ENCODE measurements around the gene PRR5.
"Not testable (repeated sequence)": the region's sequence is repeated elsewhere in the genome, so short reads cannot be mapped to it uniquely, and the experiment has no call there.

The PRR5 gene

GRCh38 chr22:44740307-44740706 is 38.3 kb downstream of the PRR5 start:
- no peak overlapping the region for H3K9ac ChIP-seq (ENCODE audit: low read depth, low read length)
- no peaks in the 10 kb centered on the region for H3K9me3 ChIP-seq (replicated peaks; ENCODE audit: low read length)
- H3K36me3 ChIP-seq (ENCODE audit: insufficient read depth, low read length), result no peaks in the 10 kb centered on the region
- peaks cover 26% of the 10 kb centered on the region for H3K27me3 ChIP-seq (ENCODE audit: control insufficient read depth, insufficient read depth, low read length)
- H3K4me2 ChIP-seq (ENCODE audit: low read length), result no peak overlapping the region
- H3K4me1 ChIP-seq (ENCODE audit: control insufficient read depth, insufficient read depth, low read length), result no peaks in the 10 kb centered on the region
- H3K4me3 ChIP-seq (ENCODE audit: low read length), result no peak overlapping the region

GRCh38 chr22:44741929-44742328 is 39.9 kb downstream of the PRR5 start:
- H3K4me3 ChIP-seq (ENCODE audit: low read length), result no peak overlapping the region
- no peak overlapping the region for H3K4me2 ChIP-seq (ENCODE audit: low read length)
- peaks cover 39% of the 10 kb centered on the region for H3K27me3 ChIP-seq (ENCODE audit: control insufficient read depth, insufficient read depth, low read length)
- no peaks in the 10 kb centered on the region for H3K4me1 ChIP-seq (ENCODE audit: control insufficient read depth, insufficient read depth, low read length)
- no peak overlapping the region for H3K9ac ChIP-seq (ENCODE audit: low read depth, low read length)
- no peaks in the 10 kb centered on the region for H3K36me3 ChIP-seq (ENCODE audit: insufficient read depth, low read length)
- H3K9me3 ChIP-seq (replicated peaks; ENCODE audit: low read length), result no peaks in the 10 kb centered on the region

GRCh38 chr22:44743247-44743646 is 41.2 kb downstream of the PRR5 start:
- H3K9ac ChIP-seq (ENCODE audit: low read depth, low read length), result no peak overlapping the region
- no peaks in the 10 kb centered on the region for H3K36me3 ChIP-seq (ENCODE audit: insufficient read depth, low read length)
- no peak overlapping the region for H3K4me3 ChIP-seq (ENCODE audit: low read length)
- H3K27me3 ChIP-seq (ENCODE audit: control insufficient read depth, insufficient read depth, low read length), result peaks cover 34% of the 10 kb centered on the region
- H3K4me2 ChIP-seq (ENCODE audit: low read length), result no peak overlapping the region
- H3K4me1 ChIP-seq (ENCODE audit: control insufficient read depth, insufficient read depth, low read length), result no peaks in the 10 kb centered on the region
- no peaks in the 10 kb centered on the region for H3K9me3 ChIP-seq (replicated peaks; ENCODE audit: low read length)

GRCh38 chr22:44743804-44744211 is 41.8 kb downstream of the PRR5 start:
- Histone ChIP-seq H3K4me1 (ENCODE audit: control insufficient read depth, insufficient read depth, low read length) (no peaks in the 10 kb centered on the region), H3K4me3 (ENCODE audit: low read length) (no peak overlapping the region), H3K36me3 (ENCODE audit: insufficient read depth, low read length) (no peaks in the 10 kb centered on the region), H3K4me2 (ENCODE audit: low read length) (no peak overlapping the region), H3K27me3 (ENCODE audit: control insufficient read depth, insufficient read depth, low read length) (peaks cover 33% of the 10 kb centered on the region), H3K9ac (ENCODE audit: low read depth, low read length) (no peak overlapping the region), H3K9me3 (replicated peaks; ENCODE audit: low read length) (no peaks in the 10 kb centered on the region)

- H3K4me3 ChIP-seq (ENCODE audit: low read length), result no peak overlapping the region
- H3K4me2 ChIP-seq (ENCODE audit: low read length), result no peak overlapping the region
- H3K36me3 ChIP-seq (ENCODE audit: insufficient read depth, low read length), result no peaks in the 10 kb centered on the region
- H3K9ac ChIP-seq (ENCODE audit: low read depth, low read length), result no peak overlapping the region
- peaks cover 35% of the 10 kb centered on the region for H3K27me3 ChIP-seq (ENCODE audit: control insufficient read depth, insufficient read depth, low read length)
- no peaks in the 10 kb centered on the region for H3K4me1 ChIP-seq (ENCODE audit: control insufficient read depth, insufficient read depth, low read length)
- no peaks in the 10 kb centered on the region for H3K9me3 ChIP-seq (replicated peaks; ENCODE audit: low read length)
Observed at GRCh38 chr22:44745853-44746789, 44.1 kb downstream of the PRR5 start.

GRCh38 chr22:44747784-44748127 is 45.8 kb downstream of the PRR5 start:
- peaks cover 39% of the 10 kb centered on the region for H3K27me3 ChIP-seq (ENCODE audit: control insufficient read depth, insufficient read depth, low read length)
- H3K4me1 ChIP-seq (ENCODE audit: control insufficient read depth, insufficient read depth, low read length); H3K4me2 ChIP-seq (ENCODE audit: low read length); H3K36me3 ChIP-seq (ENCODE audit: insufficient read depth, low read length); H3K4me3 ChIP-seq (ENCODE audit: low read length); H3K9me3 ChIP-seq (replicated peaks; ENCODE audit: low read length); H3K9ac ChIP-seq (ENCODE audit: low read depth, low read length): not testable (repeated sequence)

GRCh38 chr22:44748524-44748923 is 46.5 kb downstream of the PRR5 start:
- no peak overlapping the region for H3K4me3 ChIP-seq (ENCODE audit: low read length)
- H3K9me3 ChIP-seq (replicated peaks; ENCODE audit: low read length), result no peaks in the 10 kb centered on the region

GRCh38 chr22:44750481-44750880 is 48.5 kb downstream of the PRR5 start:
- no peak overlapping the region for H3K4me2 ChIP-seq (ENCODE audit: low read length)
- H3K27me3 ChIP-seq (ENCODE audit: control insufficient read depth, insufficient read depth, low read length), result peaks cover 47% of the 10 kb centered on the region
- H3K9me3 ChIP-seq (replicated peaks; ENCODE audit: low read length), result no peaks in the 10 kb centered on the region
- no peaks in the 10 kb centered on the region for H3K4me1 ChIP-seq (ENCODE audit: control insufficient read depth, insufficient read depth, low read length)
- no peak overlapping the region for H3K4me3 ChIP-seq (ENCODE audit: low read length)
- H3K36me3 ChIP-seq (ENCODE audit: insufficient read depth, low read length), result no peaks in the 10 kb centered on the region
- no peak overlapping the region for H3K9ac ChIP-seq (ENCODE audit: low read depth, low read length)

More at GRCh38 chr22:44748524-44748923, 46.5 kb downstream of the PRR5 start:
- H3K36me3 ChIP-seq (ENCODE audit: insufficient read depth, low read length), result no peaks in the 10 kb centered on the region
- no peak overlapping the region for H3K4me2 ChIP-seq (ENCODE audit: low read length)
- no peaks in the 10 kb centered on the region for H3K4me1 ChIP-seq (ENCODE audit: control insufficient read depth, insufficient read depth, low read length)
- peaks cover 41% of the 10 kb centered on the region for H3K27me3 ChIP-seq (ENCODE audit: control insufficient read depth, insufficient read depth, low read length)
- H3K9ac ChIP-seq (ENCODE audit: low read depth, low read length), result no peak overlapping the region

- no peaks in the 10 kb centered on the region for H3K9me3 ChIP-seq (replicated peaks; ENCODE audit: low read length)
- no peaks in the 10 kb centered on the region for H3K4me1 ChIP-seq (ENCODE audit: control insufficient read depth, insufficient read depth, low read length)
- no peak within 1 kb of the TSS for H3K9ac ChIP-seq (ENCODE audit: low read depth, low read length)
- H3K36me3 ChIP-seq (ENCODE audit: insufficient read depth, low read length), result no peaks in the 10 kb centered on the region
- no peak within 1 kb of the TSS for H3K4me2 ChIP-seq (ENCODE audit: low read length)
- peaks cover 41% of the 10 kb centered on the region for H3K27me3 ChIP-seq (ENCODE audit: control insufficient read depth, insufficient read depth, low read length)
- no peak within 1 kb of the TSS for H3K4me3 ChIP-seq (ENCODE audit: low read length)
Observed at GRCh38 chr22:44752285-44753188, 50.5 kb downstream of the PRR5 start, which contains the start of gene ARHGAP8. Gene ARHGAP8 (plus strand): TSS chr22:44752575. CDS start chr22:44786528, 33,953 bp downstream.

- Histone ChIP-seq H3K9ac (ENCODE audit: low read depth, low read length) (no peak overlapping the region), H3K4me2 (ENCODE audit: low read length) (no peak overlapping the region), H3K36me3 (ENCODE audit: insufficient read depth, low read length) (no peaks in the 10 kb centered on the region), H3K4me3 (ENCODE audit: low read length) (no peak overlapping the region), H3K9me3 (replicated peaks; ENCODE audit: low read length) (no peaks in the 10 kb centered on the region), H3K27me3 (ENCODE audit: control insufficient read depth, insufficient read depth, low read length) (peaks cover 41% of the 10 kb centered on the region), H3K4me1 (ENCODE audit: control insufficient read depth, insufficient read depth, low read length) (no peaks in the 10 kb centered on the region)
Observed at GRCh38 chr22:44753189-44754042, 51.4 kb downstream of the PRR5 start.

- Histone ChIP-seq H3K27me3 (ENCODE audit: control insufficient read depth, insufficient read depth, low read length) (peaks cover 41% of the 10 kb centered on the region), H3K9ac (ENCODE audit: low read depth, low read length) (no peak overlapping the region), H3K4me2 (ENCODE audit: low read length) (no peak overlapping the region)
Observed at GRCh38 chr22:44754998-44755397, 53.0 kb downstream of the PRR5 start.

More at GRCh38 chr22:44754998-44755397, 53.0 kb downstream of the PRR5 start:
- H3K4me3 ChIP-seq (ENCODE audit: low read length), result no peak overlapping the region
- H3K36me3 ChIP-seq (ENCODE audit: insufficient read depth, low read length), result no peaks in the 10 kb centered on the region
- H3K9me3 ChIP-seq (replicated peaks; ENCODE audit: low read length), result no peaks in the 10 kb centered on the region
- no peaks in the 10 kb centered on the region for H3K4me1 ChIP-seq (ENCODE audit: control insufficient read depth, insufficient read depth, low read length)

Measured in skeletal muscle satellite cell (primary cell).